Middle frontal gyrus (tissue), 1 donor: ENCODE data around the gene BRIP1.
A peak's percentile ranks its signal among the peaks of the same experiment; 100 is the strongest.
"Not testable (repeated sequence)": the region's sequence is repeated elsewhere in the genome, so short reads cannot be mapped to it uniquely, and the experiment has no call there.

Experiments used
- DNase-seq: peaks from one replicate; pipeline ENCODE4 v3.0.0-alpha.2; 2015; ENCODE audit warnings: low spot score; ENCODE audit errors: extremely low spot score

The BRIP1 gene

DNA sequence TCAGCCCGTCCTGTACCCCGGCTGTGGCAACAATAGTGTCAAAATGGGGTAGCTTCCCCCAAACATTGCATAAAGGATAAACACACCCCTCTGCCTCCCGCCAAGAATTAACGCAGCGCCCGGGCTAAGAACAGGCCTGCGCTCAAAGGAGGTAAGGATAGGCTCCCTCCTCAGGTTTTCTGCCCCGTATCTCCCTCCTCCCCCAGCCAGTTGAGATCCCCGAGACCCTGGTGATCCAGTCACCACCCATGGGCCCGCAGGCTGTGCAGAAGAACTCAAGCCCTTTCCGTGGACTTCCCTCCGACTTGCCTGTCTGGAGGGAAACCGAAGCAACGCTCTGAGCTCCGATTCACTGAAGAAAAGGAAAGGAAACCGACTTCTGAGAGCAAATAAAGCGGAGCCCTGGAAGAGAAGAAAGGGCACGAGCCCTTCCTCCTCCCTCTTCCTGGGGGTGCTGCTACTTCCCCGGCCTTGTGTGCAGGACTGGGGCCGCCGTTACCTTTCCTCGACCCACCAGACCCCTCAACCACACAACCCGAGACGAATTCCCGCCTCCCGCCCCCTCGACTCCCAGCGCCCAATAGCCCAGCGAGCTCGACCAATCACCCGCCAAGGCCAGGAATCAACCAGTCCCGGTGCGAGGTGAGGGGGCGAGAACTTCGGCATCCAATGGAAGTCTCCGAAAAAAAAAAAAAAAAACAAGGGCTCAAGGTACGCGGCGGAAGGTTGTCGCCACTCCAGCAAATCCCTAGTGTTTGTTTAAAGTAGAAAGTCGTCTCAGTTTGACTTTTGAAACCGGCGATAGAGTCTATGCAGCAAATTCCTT is at the start of gene BRIP1:
TSS of gene BRIP1 (minus strand) at position 554 of the 826 bp plus-strand sequence. CDS start 1,989 bp downstream, outside the sequence.
- peak; percentile 72 for DNase-seq

- no peak for DNase-seq
Observed at GRCh38 chr17:61908292-61909037, 45.1 kb upstream of the BRIP1 start.

- DNase-seq = no peak
Observed at GRCh38 chr17:61907361-61907760, 44.0 kb upstream of the BRIP1 start.

- no peak for DNase-seq
Observed at GRCh38 chr17:61904094-61904710, 40.9 kb upstream of the BRIP1 start.

GRCh38 chr17:61903251-61903650 is 39.9 kb upstream of the BRIP1 start:
- DNase-seq = no peak

GRCh38 chr17:61897548-61898180 is 34.3 kb upstream of the BRIP1 start:
- DNase-seq = no peak

DNA sequence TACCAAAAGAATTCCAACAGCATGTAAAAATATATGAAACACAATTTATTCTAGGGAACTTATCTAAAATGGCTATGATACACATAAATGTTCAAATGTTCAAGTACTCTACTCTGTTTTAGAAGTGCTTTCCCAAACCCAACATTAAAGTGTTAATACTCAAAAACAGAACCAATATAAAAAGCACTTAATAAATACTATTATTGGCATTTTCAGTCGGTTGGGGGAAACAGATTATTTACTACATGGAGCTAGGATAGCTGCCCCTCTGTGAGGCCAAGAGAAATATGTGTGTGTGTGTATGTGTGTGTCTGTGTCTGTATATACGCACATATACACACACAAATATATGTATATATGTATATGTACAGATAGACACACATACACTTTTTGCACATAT is 32.1 kb upstream of the BRIP1 start:
- no peak for DNase-seq

- not testable (repeated sequence) for DNase-seq
Observed at GRCh38 chr17:61894310-61894709, 31.0 kb upstream of the BRIP1 start.

DNA sequence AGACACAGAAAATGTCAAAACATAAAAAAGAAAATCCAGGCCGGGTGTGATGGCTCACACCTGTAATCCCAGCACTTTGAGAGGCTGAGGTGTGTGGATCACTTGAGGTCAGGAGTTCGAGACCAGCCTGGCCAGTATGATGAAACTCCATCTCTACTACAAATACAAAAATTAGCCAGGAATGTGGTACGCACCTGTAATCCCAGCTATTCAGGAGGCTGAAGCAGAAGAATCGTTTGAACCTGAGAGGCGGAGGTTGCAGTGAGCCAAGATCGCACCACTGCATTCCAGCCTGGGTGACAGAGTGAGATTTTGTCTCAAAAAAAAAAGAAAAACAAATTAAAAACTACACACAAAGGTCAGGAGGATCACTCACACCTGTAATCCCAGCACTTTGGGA is 24.4 kb upstream of the BRIP1 start:
- not testable (repeated sequence) for DNase-seq

- not testable (repeated sequence) for DNase-seq
Observed at GRCh38 chr17:61885865-61886264, 22.5 kb upstream of the BRIP1 start.

DNA sequence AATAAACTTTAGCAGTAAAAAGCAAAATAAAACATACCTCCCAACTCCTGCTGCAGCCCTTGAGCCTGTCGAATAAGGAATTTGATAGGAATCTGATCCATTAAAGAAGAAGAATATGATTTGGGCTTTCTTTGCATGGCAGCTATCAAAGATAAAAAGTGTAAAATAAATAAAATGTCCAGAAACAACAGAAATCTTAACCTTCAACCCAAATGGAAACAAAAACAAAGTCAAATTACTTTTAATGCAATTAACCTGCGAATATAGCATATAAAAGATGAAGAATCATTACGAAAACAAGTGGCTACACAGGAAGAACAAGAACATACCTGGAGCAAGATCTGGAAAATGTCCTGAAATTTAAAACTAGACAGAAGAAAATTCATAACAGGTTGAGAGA is 21.5 kb upstream of the BRIP1 start:
- DNase-seq = no peak

DNA sequence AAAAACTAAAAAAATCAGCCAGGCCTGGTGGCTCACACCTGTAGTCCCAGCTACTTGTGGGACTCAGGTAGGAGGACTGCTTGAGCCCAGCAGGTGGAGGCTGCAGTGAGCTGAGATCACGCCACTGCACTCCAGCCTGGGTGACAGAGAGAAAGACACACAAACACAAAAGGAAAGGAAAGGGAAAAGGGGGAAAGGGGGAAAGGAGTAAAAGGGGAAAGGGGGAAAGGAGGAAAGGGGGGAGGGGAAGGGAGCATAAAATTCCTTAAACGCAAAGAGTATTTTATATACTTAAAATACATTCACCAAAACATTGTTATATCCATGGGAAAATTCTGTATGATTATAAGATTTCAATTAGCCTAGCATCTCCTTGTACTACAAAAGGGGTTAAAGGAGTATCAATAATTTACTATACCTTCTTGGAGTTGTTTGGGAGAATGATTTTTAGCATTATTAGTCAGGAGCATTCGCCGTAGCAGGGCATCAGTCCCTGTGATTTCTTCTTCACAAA is 17.3 kb upstream of the BRIP1 start:
- DNase-seq = no peak

GRCh38 chr17:61878984-61879612 is 15.8 kb upstream of the BRIP1 start:
- no peak for DNase-seq

- no peak for DNase-seq
Observed at GRCh38 chr17:61878520-61878919, 15.2 kb upstream of the BRIP1 start.

GRCh38 chr17:61877837-61878236 is 14.5 kb upstream of the BRIP1 start:
- DNase-seq = no peak

DNA sequence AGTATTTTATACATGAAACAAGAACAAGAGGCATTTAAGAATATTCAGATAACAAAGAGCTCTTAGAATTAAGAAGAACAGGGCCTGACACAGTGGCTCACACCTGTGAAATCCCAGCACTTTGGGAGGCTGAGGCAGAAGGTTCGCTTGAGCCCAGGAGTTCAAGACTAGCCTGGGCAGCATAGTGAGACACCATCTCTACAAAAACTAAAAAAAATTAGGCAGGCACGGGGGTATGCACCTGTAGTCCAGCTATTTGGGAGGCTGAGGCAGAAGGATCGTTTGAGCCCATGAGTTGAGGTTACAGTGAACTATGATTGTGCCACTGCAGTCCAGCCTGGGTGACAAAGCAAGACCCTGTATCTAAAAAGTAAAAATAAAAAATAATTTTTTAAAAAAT is 12.5 kb upstream of the BRIP1 start:
- no peak for DNase-seq

DNA sequence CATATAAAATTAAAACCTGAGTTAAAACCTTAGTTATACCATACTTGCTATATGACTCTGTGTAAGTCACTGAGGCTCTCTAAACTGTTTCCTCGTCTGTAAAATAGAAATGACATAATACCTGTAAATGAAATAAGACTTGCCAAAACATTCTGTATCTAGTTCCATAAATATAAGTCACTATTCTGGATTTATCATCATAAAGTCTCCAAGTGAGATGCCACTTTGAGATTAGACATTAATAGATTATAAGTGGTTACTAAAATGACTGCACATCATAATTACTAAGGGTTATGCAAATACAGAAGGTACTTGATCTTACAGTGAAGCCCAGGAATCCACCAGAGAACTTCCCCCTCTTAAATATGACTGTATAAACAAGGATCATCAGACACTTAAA is 12.0 kb upstream of the BRIP1 start:
- DNase-seq = no peak

DNA sequence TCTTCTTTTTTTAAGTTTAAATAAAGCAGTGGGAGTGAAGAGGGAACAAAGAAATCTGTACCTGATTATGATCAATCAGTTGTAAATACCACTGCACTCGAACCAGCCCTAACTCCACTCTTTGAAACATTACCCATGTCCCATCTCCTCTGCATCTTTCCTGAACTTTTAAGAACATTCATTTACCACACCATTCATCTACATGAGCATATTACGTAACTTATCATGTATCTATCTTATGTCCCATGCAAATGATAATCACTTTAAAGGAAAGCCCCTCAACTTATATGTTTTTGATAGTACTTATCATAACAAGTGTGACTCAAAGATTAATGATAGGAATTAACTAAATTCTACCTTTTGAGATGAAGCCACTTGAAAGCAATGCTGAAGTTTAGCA is 10.7 kb upstream of the BRIP1 start:
- DNase-seq = no peak

DNA sequence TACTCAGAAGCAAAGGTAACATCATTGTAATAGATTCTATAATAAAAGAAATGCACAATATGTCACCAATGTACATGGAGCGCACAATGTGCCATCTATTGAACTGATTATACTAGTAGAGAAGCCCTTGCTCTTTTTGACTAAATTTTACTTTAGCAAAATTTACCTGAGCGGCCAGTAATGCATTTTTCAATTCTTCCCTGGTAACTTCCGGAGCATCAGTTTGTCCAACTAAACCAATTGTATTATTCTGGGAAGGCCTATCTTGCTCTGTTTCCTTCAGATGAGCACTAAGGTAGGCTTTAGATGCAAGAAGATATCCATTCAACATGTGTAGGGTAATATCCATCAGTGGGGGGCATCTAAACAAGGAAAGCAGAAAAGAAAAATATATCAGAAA is 8.8 kb upstream of the BRIP1 start:
- DNase-seq = no peak

DNA sequence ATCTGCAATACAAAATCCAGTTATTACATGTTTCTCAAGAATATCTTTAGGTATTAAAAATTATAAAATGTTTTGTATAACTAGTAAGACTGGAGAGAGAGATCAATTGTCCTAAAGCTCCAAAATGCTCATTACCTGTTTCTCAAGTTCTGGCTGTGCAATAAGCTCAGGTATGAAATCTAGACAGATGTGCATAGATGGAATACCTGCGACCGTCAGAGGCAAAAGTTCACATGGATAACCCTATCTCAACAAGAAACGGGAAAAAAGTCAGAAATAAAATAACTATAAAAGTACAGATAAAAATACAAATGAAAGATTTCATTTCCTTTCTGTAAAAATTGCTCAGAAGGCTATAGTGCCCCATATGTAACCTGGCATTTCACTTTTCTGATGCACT is 5.8 kb upstream of the BRIP1 start:
- DNase-seq = no peak

GRCh38 chr17:61868074-61868473 is 4.7 kb upstream of the BRIP1 start:
- DNase-seq = no peak
